Breast epithelium (tissue), 4 donors: ENCODE data around the gene AIG1. TPM values are rescaled to one million over a fixed set of nuclear protein-coding genes. Genes with fewer than 3 reads are reported as not detected.

Source experiments
- DNase-seq, 2 donors: peaks; one replicate each; pipeline ENCODE4 v3.0.0-alpha.2; 2019; ENCODE audit warnings: low spot score in 2 of 2
- H3K27ac ChIP-seq, 2 donors: fragments of 200-600 bp; sonication (generic) in 1 of 2; one replicate each; pipeline ENCODE4 v1.5.1; 2016 to 2019; ENCODE audit warnings: mild to moderate bottlenecking in 1 of 2
- H3K27me3 ChIP-seq, 2 donors: fragments of 200-600 bp; sonication (generic) in 1 of 2; one replicate each; pipeline versions ENCODE4 v1.5.1 to v1.6.0; 2017 to 2019; ENCODE audit warnings: control low read depth in 1 of 2, mild to moderate bottlenecking in 1 of 2
- H3K36me3 ChIP-seq: fragments of 200-600 bp; one replicate; pipeline ENCODE4 v1.5.1; 2019
- H3K4me1 ChIP-seq, 2 donors: fragments of 200-600 bp; sonication (generic); one replicate each; pipeline ENCODE4 v1.5.1; 2016 to 2019; ENCODE audit warnings: control low read depth in 1 of 2
- H3K4me3 ChIP-seq, 3 donors: fragments of 200-600 bp; sonication (generic); 1 replicate in 2 of 3; 2 replicates in 1 of 3; pipeline ENCODE4 v1.5.1; 2016 to 2019; ENCODE audit warnings: mild to moderate bottlenecking in 3 of 3, moderate library complexity in 2 of 3
- H3K9me3 ChIP-seq, 2 donors: fragments of 200-600 bp; sonication (generic) in 1 of 2; one replicate each; pipeline ENCODE4 v1.5.1; 2016 to 2019; ENCODE audit warnings: control low read depth in 1 of 2
- POLR2A ChIP-seq: fragments of 450-650 bp; IDR thresholded peaks from one replicate; pipeline ENCODE4 v1.6.1; 2016; ENCODE audit warnings: antibody characterized with exemption, mild to moderate bottlenecking, moderate library complexity
- POLR2AphosphoS5 ChIP-seq, 3 donors: sonication (generic); formaldehyde crosslinking; IDR thresholded peaks; one replicate each; pipeline ENCODE4 v1.6.1; 2017; ENCODE audit warnings: antibody characterized with exemption in 3 of 3
- intact Hi-C: fragments of 100-400 bp; cut with DNase I; formaldehyde crosslinking; loops from one replicate; pipeline ENCODE4 v1.15.1; 2023; ENCODE audit warnings: low total_unique reads
- total RNA-seq, 3 donors: library from RNA; depleted of rRNA; stranded (reverse); fragments of >200 nt; gene quantifications; one replicate each; pipeline ENCODE4 v1.1.0, GENCODE V29; 2016
- TF ChIP-seq, protein P1 (sequence below), 3 donors: fragments of 450-650 bp; IDR thresholded peaks; one replicate each; pipeline ENCODE4 v1.5.1; 2016 to 2017; ENCODE audit warnings: antibody characterized with exemption in 3 of 3, mild to moderate bottlenecking in 3 of 3, moderate library complexity in 3 of 3

The AIG1 gene
- total RNA-seq, 3 donors from 2014 or later = 43.0 to 53.6 (median 44.2) TPM

DNA sequence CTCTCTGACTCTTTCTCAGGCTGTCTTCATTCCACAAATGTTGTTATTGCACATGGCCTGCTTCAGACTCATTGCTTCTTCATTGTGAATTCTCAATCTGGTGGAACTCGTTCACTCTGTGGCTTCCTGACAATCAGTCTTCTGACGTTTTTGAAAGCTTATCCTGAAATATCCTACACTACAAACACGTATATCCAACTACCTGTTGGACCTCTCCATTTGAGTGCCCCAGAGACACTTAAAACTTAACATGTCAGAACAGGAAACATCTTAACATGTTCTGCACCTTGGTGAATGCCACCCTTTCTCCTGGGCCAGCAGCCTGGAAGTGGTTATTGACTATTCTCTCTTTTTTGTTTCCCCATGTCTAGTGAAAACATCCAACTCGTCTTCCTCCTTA lies 50.8 kb downstream of the AIG1 start:
- intact Hi-C loops = no loop called here
- no peaks in the 10 kb centered on the region for H3K4me1 ChIP-seq
- no peaks in the 10 kb centered on the region for H3K36me3 ChIP-seq
- TF ChIP-seq POLR2A (no peak), POLR2AphosphoS5 (IDR thresholded peaks at IDR 0.05) (no peak)
- TF ChIP-seq, protein P1, sequence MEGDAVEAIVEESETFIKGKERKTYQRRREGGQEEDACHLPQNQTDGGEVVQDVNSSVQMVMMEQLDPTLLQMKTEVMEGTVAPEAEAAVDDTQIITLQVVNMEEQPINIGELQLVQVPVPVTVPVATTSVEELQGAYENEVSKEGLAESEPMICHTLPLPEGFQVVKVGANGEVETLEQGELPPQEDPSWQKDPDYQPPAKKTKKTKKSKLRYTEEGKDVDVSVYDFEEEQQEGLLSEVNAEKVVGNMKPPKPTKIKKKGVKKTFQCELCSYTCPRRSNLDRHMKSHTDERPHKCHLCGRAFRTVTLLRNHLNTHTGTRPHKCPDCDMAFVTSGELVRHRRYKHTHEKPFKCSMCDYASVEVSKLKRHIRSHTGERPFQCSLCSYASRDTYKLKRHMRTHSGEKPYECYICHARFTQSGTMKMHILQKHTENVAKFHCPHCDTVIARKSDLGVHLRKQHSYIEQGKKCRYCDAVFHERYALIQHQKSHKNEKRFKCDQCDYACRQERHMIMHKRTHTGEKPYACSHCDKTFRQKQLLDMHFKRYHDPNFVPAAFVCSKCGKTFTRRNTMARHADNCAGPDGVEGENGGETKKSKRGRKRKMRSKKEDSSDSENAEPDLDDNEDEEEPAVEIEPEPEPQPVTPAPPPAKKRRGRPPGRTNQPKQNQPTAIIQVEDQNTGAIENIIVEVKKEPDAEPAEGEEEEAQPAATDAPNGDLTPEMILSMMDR (IDR thresholded peaks at IDR 0.05) = no peak
- H3K27ac ChIP-seq = no peak overlapping the region
- DNase-seq = no peak
- no peaks in the 10 kb centered on the region for H3K9me3 ChIP-seq
- no peaks in the 10 kb centered on the region for H3K27me3 ChIP-seq
- no peak overlapping the region for H3K4me3 ChIP-seq

DNA sequence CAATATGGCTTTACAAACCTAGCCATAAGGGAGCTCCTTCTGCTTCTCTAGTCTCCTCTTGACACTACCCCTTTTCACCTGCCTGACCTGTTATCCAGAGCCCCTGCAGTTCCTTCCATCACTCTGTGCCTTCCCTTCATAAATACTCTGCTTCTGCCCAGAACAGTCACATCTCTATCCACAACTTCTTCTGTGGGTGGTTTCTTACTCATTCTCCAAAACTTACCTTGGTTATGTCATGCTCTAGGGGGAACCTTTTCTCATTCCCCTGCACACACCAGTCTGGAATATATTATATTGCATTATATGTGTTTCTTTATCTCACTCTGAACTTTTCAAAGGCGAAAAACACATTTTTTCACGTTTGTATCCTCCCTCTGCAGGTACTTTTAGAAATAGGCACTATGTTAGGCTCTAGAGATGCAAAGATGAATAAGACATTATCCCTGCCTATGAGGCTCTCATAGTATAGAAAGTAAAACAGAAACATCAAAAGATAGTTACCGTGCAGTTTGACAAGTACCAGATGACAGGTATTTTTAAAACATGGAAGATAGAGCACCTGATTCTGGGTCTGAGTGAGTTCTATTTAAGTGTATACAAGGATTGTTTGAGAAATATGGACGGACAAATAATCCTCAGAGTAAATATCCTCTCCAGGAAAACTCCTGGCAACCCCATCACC lies 51.5 kb downstream of the AIG1 start:
- TF ChIP-seq POLR2AphosphoS5 (IDR thresholded peaks at IDR 0.05) = no peak
- TF ChIP-seq, protein P1 (IDR thresholded peaks at IDR 0.05) = no peak
- no peak for TF ChIP-seq POLR2A
- Histone ChIP-seq H3K4me3 (no peak overlapping the region), H3K27me3 (no peaks in the 10 kb centered on the region), H3K4me1 (no peaks in the 10 kb centered on the region), H3K36me3 (no peaks in the 10 kb centered on the region), H3K9me3 (no peaks in the 10 kb centered on the region), H3K27ac (no peak overlapping the region)
- no peak for DNase-seq
- intact Hi-C loops = no loop called here

DNA sequence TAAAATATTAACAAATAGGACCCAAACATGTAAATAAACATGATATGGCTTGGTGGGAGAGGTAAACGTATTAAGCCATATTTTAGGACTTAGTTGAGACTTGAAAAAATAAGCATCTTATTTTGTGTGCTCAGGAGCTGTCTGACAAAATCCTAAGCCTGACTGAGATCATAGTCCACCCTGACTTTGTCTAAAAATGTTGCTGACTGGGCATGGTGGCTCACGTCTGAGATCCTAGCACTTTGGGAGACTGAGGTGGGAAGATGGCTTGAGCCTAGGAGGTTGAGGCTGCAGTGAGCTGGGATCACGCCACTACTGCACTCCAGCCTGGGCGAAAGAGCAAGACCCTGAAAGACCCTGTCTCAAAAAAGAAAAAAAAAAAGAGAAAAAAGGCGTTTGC lies 52.1 kb downstream of the AIG1 start:
- no peak overlapping the region for H3K27ac ChIP-seq
- no peak for TF ChIP-seq POLR2A
- TF ChIP-seq, protein P1 (IDR thresholded peaks at IDR 0.05) = no peak
- TF ChIP-seq POLR2AphosphoS5 (IDR thresholded peaks at IDR 0.05) = no peak
- no peaks in the 10 kb centered on the region for H3K9me3 ChIP-seq
- H3K4me1 ChIP-seq = no peaks in the 10 kb centered on the region
- no peak overlapping the region for H3K4me3 ChIP-seq
- no peaks in the 10 kb centered on the region for H3K27me3 ChIP-seq
- no peaks in the 10 kb centered on the region for H3K36me3 ChIP-seq
- no peak for DNase-seq
- intact Hi-C loops = no loop called here

DNA sequence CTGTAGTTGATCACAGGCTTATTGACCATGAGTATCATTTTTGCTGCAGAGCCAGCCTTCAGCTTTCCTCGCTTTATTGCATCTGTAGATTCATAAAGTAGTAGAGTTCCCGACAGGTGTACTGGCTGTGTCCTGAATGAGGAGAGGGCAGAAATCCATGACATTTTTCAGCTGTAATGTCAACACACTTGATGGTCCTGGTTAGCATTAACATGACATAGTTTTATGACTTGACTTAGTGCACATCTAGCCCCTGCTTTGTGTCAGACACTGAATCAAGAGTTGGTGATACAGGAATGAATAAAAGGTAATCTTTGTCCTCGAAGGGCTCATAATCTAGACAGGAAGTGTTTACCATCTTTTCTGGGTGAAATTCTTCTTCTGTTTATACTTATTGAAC lies 55.0 kb downstream of the AIG1 start:
- Histone ChIP-seq H3K9me3 (no peaks in the 10 kb centered on the region), H3K4me3 (no peak overlapping the region), H3K4me1 (no peaks in the 10 kb centered on the region), H3K27me3 (no peaks in the 10 kb centered on the region), H3K27ac (no peak overlapping the region), H3K36me3 (no peaks in the 10 kb centered on the region)
- intact Hi-C loops = no loop called here
- no peak for DNase-seq
- TF ChIP-seq, protein P1 (IDR thresholded peaks at IDR 0.05) = no peak
- no peak for TF ChIP-seq POLR2AphosphoS5 (IDR thresholded peaks at IDR 0.05)

DNA sequence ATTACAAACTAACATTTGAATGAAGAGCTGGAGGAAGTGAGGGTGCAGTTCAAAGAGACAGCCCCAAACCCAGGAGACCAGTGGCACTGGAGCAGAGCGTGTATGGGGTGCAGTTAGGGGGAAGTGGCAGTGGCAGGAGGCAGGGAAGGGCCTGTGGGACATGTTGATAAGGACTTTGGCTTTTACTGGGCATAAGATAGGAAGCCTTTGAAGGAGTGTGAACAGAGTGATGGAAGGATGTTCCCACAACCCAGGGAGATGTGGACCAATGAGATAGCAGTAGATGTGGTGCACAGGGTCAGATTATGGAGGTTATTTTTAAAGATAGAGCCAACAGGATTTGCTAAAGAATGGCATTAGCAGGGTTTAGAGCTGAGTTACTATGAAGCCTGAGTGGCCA lies 56.4 kb downstream of the AIG1 start:
- Histone ChIP-seq H3K4me1 (no peaks in the 10 kb centered on the region), H3K36me3 (no peaks in the 10 kb centered on the region), H3K27me3 (no peaks in the 10 kb centered on the region), H3K4me3 (no peak overlapping the region), H3K9me3 (no peaks in the 10 kb centered on the region), H3K27ac (no peak overlapping the region)
- intact Hi-C loops = no loop called here
- DNase-seq = no peak
- TF ChIP-seq POLR2A (no peak), POLR2AphosphoS5 (IDR thresholded peaks at IDR 0.05) (no peak)
- TF ChIP-seq, protein P1 (IDR thresholded peaks at IDR 0.05) = no peak
